Measurements from ENCODE around the gene PEF1. TPM values are rescaled to one million over a fixed set of nuclear protein-coding genes. Genes with fewer than 3 reads are reported as not detected.

Gene PEF1
- polyA plus RNA-seq, 10 donors: 34.5 to 47.7 (median 40.2) TPM

- no peak for DNase-seq
These were observed 58.8 kb downstream of the PEF1 start for GRCh38 chr1:31585736-31586365.

- no peak for DNase-seq
These were observed 59.6 kb downstream of the PEF1 start for GRCh38 chr1:31584869-31585735.

DNA sequence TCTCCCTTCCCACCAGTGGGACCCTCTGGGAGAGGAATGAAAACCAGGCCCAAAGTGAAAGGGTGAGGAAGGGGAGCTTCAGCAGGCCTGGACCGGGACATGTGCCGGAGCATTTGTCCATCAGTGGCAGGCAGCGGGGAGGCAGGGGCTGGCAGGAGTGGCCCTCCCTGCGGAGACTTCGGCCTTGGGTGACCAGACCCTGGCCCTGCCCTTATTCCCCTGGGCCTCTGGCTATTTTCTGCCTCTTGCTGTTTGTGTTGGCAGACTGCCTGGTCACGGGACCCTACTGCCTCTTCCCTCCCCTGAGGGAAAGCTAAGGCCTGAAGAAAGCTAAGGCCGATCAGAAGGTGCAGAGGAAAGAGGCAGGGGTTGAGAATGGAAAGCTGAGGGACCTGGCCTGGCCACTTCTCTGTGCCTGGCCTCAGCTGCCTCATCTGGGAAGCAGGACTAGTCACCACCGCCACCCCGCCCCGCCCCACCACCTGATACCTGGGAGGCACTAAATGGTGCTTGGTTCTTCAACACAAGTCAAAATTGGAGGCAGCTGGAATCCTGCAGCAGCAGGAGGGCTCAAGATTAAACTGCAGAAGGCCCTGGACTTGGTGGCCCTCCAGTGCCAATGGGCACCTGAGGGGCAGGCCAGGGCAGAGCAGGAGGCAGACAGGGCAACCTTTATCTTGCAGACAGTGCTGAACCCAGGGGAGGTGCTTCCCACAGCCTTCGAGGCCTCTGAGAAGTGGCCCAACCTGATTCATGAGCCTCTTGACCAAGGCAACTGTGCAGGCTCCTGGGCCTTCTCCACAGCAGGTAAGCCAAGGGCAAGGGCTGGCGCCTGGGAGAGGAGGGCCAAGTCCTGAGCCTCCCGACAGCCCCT lies 60.4 kb downstream of the PEF1 start:
- DNase-seq: peak in 2 of 3 donors; percentile 45 to 62

DNA sequence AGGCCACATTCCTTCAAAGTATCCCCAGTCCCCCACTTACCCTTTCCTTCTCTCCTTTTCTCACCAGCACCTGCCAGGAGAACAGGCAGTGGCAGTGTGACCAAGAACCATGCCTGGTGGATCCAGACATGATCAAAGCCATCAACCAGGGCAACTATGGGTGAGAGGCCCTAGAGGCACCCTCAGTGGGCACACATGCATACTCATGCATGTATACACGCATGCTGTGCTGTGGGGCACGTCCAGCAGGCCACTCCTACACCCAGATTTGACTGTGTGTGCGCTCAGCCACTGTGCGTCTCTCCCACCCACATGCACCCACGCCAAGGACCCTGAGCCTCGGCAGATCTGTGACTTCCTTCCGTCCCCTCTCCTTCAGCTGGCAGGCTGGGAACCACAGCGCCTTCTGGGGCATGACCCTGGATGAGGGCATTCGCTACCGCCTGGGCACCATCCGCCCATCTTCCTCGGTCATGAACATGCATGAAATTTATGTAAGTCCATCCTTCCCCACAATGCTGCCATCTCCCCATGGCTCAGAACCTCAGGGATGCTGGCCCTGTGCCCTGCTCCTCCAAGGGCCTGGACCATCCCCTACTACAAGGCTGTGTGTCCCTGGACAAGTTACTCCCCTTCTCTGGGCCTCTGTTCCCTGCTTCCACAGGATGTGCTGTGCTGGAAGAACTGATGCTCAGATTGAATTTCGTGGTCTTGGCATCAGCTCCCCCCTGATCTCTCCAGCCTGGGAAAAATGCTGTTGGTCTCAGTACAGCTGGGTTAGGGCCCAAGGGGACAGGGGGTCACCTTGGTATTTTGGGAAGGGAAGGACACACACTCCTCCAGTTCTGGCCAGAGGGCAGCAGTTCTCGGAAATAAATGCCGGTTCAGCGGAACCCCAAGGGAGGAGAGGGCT lies 61.3 kb downstream of the PEF1 start:
- DNase-seq: peak in 1 of 3 donors; percentile 46

DNA sequence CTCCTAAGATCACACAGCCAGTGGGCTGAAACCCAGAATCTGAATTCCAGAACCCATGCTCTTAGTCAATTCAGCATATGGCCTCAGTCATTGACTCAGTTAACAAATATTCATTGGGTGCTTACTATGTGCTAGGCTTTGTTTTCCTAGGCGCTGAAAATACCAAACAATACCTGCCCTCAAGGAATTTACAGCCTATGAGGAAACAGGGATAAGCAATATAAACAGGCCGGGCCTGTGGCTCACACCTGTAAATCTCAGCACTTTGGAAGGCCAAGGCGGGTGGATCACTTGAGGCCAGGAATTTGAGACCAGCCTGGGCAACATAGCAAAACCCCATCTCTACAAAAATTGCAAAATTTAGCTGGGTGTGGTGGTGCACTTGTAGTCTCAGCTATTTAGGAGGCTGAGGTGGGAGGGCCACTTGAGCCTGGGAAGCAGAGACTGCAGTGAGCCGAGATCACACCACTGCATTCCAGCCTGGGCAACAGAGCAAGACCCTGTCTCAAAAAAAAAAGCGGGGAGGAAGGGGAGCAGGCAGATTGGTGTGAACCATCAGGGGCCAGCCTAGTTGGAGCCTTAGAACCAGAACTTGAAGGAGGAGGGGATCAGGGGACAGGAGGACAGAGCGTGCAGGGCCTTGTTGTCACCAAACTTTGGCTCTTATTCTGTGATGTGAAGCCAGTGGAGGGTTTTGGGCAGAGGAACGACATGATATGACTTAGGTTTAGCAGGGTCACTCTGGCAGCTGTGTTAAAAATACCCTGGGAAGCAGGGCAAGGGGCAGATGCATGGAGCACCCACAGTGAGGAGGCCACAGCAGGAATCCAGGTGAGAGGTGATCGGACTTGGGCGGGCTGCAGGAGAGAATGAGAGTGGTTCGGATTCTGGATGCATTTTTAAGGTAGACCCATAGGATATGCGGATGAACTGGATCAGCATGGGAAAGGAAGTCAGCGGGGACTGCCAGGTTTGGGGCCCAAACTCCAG lies 62.6 kb downstream of the PEF1 start:
- DNase-seq: no peak

DNA sequence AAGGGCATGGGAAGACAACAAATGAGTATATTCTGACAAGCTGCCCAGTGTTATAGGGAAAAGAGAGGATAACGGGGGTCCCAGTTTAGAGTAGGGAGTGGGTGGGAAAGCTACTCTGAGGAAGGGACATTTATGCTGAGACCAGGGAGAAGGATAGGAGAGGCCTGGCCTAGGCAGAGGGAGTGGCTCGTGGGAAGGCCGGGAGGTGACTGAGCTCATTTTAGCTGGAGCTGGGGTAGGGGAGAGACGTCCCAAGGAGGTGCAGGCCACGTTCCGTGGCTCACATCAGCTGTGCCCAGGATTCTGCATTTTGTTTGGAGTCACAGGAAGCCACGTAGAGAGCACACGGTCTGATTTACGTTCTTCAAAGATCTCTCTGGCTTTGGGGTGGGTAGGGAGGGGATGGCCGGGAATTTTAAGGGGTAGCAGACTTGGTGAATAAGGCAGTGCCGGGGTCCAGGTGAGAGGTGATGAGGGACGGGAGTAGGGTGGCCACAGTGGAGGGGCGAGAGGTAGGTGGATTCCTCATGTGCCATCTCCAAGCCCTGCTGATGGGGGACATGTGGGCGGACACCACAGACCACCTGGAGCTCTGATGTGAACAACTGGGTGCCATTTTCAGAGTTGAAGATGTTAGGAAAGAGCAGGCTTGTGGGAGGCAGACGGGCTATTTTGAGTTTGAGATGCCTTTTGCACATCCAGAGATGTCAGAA lies 63.6 kb downstream of the PEF1 start:
- no peak for DNase-seq

DNA sequence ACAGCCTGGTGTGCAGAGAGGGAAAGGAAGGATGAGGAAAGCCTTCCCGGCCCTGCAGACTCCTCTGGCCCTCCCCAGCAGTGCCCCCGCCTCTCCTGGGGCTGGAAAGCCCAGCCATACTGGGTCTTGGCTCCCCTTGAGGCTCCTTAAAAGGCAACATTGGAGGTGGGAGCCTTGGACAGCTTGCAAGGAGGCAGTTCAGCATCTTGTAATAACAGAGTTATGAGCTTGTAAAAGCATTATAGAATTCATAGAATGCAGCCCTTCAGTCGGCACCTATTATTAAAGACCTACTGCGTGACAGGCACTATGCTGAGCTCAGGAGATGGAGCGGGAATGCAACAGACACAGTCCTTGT lies 64.2 kb downstream of the PEF1 start:
- no peak for DNase-seq

Other genes starting within 250 kb of the PEF1 start
- 10 to 100 TPM; 24.6 to 34.9 (median 31.3) TPM for gene SERINC2, start 231.7 kb downstream of the PEF1 start, polyA plus RNA-seq (ENCODE audit: insufficient read length in 10 of 10)
- 10 to 100 TPM; 16.9 to 30.9 (median 20.5) TPM for gene TINAGL1, start 68.4 kb downstream of the PEF1 start, polyA plus RNA-seq (ENCODE audit: insufficient read length in 10 of 10)
- gene HCRTR1, start 27.2 kb downstream of the PEF1 start, polyA plus RNA-seq (ENCODE audit: insufficient read length in 10 of 10): under 1 TPM in 9 of 10 donors, not detected in 1; 0.11 to 0.57 (median 0.21) TPM
- gene COL16A1, start 59.1 kb upstream of the PEF1 start, polyA plus RNA-seq (ENCODE audit: insufficient read length in 10 of 10): 100 to 1,000 TPM in 9 of 10 donors, 10 to 100 TPM in 1; 94.7 to 237 (median 139) TPM
- 10 to 100 TPM in 9 of 10 donors, 1 to 10 TPM in 1; 9.6 to 23.3 (median 14.0) TPM for gene ADGRB2, start 119.5 kb upstream of the PEF1 start, polyA plus RNA-seq (ENCODE audit: insufficient read length in 10 of 10)
- gene SPOCD1, start 171.1 kb upstream of the PEF1 start, polyA plus RNA-seq (ENCODE audit: insufficient read length in 10 of 10): under 1 TPM; 0.11 to 0.60 (median 0.30) TPM

Data from muscle of back (tissue), 11 donors.